HAP-1 (cell line): Measurements from ENCODE around the gene ZFPM1.

Experiments
- DNase-seq, 2 experiments: peaks; one replicate each; pipeline ENCODE4 v3.0.0-alpha.2; 2016 to 2020; ENCODE audit warnings: low spot score in 2 of 2
- H3K27me3 ChIP-seq: fragments of 250-450 bp; sonication (Bioruptor Pico); 2 replicates; pipeline ENCODE4 v1.5.1; 2020; ENCODE audit warnings: low read depth, mild to moderate bottlenecking, moderate library complexity
- H3K36me3 ChIP-seq: fragments of 250-450 bp; sonication (Bioruptor Pico); replicated peaks from 2 replicates; pipeline ENCODE4 v1.5.1; 2020; ENCODE audit warnings: mild to moderate bottlenecking
- H3K4me1 ChIP-seq: fragments of 250-450 bp; sonication (Bioruptor Pico); 2 replicates; pipeline ENCODE4 v1.5.1; 2020; ENCODE audit warnings: mild to moderate bottlenecking
- H3K4me3 ChIP-seq: fragments of 250-450 bp; sonication (Bioruptor Pico); 2 replicates; pipeline ENCODE4 v1.5.1; 2020; ENCODE audit warnings: mild to moderate bottlenecking, moderate library complexity
- H3K9me3 ChIP-seq: fragments of 250-450 bp; sonication (Bioruptor Pico); 2 replicates; pipeline ENCODE4 v1.5.1; 2020; ENCODE audit warnings: mild to moderate bottlenecking, moderate library complexity
- in situ Hi-C: fragments of 300-500 bp; cut with MboI; formaldehyde crosslinking; loops from 3 replicates; pipeline ENCODE4 v1.14.3; 2020; ENCODE audit warnings: low sequenced_read_pairs, inconsistent platforms, mixed read lengths

The ZFPM1 gene

GRCh38 chr16:88507231-88507743 lies 54.2 kb downstream of the ZFPM1 start:
- Histone ChIP-seq H3K9me3 (no peaks in the 10 kb centered on the region), H3K27me3 (no peaks in the 10 kb centered on the region), H3K4me1 (no peaks in the 10 kb centered on the region), H3K4me3 (no peak overlapping the region), H3K36me3 (no peaks in the 10 kb centered on the region)
- DNase-seq: no peak
- in situ Hi-C loops: no loop called here

DNA sequence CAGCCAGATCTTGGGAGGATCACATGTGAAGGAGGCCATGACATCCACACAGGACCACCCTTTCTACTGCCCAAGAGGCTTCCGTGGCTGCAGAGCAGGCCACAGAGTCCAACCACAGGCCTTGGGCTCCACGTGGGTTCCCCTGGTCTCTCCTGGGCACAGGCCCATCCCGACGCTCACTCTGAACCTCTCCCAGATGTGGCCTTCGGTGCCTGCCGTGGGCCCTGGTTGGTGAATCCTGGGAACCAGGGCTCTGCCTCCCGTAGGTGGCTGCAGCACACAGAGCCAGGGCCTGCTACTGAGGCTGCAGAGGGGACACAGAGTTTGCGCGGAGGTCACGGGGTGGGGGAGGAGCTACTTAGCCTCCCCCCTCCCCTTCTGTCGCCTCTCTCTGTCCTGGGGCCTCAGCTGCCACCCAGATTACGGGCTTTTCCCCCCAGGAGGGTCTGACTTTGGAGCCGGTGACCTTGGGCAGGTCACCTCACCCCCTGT lies 55.3 kb downstream of the ZFPM1 start:
- DNase-seq: no peak

DNA sequence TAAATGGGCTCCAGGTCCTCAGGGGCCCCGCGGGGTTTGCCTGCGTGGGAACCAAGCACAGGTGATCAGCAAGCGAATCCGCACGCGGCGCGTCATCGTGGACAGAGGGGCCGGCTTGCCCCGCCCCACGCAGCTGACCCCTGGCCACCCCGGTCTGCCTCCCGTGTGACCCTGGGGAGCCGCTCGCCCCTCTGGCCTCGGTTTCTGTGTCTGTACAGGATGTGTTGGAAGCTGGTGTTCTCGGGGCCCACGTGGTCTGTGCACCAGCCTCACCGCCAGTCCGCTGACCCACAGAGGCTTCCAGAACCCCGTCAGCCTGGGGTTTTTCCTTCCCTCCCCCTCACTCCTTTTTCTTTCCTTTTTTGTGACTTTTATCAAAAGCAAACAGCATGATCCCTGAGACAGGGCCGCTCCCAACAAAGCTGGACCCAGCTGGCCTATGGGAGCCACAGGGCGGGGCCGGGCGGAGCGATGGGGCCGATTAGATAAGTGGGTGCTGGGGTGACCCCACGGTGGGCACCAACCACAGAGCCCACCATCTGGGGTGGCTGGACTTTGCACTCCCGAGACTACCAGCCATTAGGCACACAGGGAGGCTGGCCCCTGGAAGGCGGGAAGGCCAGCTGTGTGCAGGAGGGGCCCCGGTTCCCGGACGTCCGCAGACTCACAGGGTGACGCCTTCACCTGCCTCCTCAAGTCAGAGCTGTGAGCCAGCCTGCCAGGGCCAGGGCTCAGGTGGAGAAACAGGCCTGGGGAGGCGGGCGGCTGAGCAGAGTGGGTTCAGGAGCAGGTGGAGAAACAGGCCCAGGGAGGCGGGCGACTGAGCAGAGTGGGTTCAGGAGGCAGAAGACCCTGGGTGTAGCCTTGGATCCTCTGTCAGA lies 56.0 kb downstream of the ZFPM1 start:
- in situ Hi-C loops: no loop called here
- Histone ChIP-seq H3K27me3 (no peaks in the 10 kb centered on the region), H3K36me3 (no peaks in the 10 kb centered on the region), H3K4me3 (no peak overlapping the region), H3K9me3 (no peaks in the 10 kb centered on the region), H3K4me1 (no peaks in the 10 kb centered on the region)
- DNase-seq: no peak

More for the DNA sequence above, 55.3 kb downstream of the ZFPM1 start:
- no peaks in the 10 kb centered on the region for H3K4me1 ChIP-seq
- no peaks in the 10 kb centered on the region for H3K36me3 ChIP-seq
- H3K4me3 ChIP-seq: no peak overlapping the region
- no peaks in the 10 kb centered on the region for H3K9me3 ChIP-seq
- no peaks in the 10 kb centered on the region for H3K27me3 ChIP-seq
- in situ Hi-C loops: no loop called here

GRCh38 chr16:88509749-88510069 lies 56.6 kb downstream of the ZFPM1 start:
- Histone ChIP-seq H3K27me3 (no peaks in the 10 kb centered on the region), H3K36me3 (no peaks in the 10 kb centered on the region), H3K4me3 (no peak overlapping the region), H3K4me1 (no peaks in the 10 kb centered on the region), H3K9me3 (no peaks in the 10 kb centered on the region)
- in situ Hi-C loops: no loop called here
- no peak for DNase-seq

- Histone ChIP-seq H3K9me3 (no peaks in the 10 kb centered on the region), H3K4me3 (no peak overlapping the region), H3K36me3 (no peaks in the 10 kb centered on the region), H3K27me3 (no peaks in the 10 kb centered on the region), H3K4me1 (no peaks in the 10 kb centered on the region)
- in situ Hi-C loops: no loop called here
- peak in 1 of 2 experiments; percentile 20 for DNase-seq
Observed at GRCh38 chr16:88510091-88510994, 57.3 kb downstream of the ZFPM1 start.

DNA sequence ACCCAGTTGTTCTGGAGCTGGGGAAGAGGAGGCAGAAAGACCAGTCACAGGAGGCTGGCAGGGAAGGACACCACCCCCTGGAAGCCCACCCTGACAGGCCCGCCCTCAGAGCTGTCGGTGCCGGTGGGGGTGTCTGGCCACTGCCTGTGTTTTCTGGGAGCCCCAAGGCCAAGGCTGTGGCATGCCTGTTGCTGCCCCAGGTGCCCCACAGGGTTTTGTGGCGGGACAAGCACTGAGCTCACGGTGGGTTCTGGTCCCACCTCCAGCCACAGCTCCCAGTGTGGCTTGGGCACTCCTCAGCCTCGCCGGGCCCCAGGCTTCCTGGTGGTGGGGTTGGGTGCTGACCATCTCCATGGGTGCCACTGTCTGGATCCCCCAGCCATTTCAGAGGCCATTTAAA lies 58.0 kb downstream of the ZFPM1 start:
- Histone ChIP-seq H3K9me3 (no peaks in the 10 kb centered on the region), H3K27me3 (no peaks in the 10 kb centered on the region), H3K4me3 (no peak overlapping the region), H3K4me1 (no peaks in the 10 kb centered on the region), H3K36me3 (no peaks in the 10 kb centered on the region)
- in situ Hi-C loops: no loop called here
- no peak for DNase-seq

DNA sequence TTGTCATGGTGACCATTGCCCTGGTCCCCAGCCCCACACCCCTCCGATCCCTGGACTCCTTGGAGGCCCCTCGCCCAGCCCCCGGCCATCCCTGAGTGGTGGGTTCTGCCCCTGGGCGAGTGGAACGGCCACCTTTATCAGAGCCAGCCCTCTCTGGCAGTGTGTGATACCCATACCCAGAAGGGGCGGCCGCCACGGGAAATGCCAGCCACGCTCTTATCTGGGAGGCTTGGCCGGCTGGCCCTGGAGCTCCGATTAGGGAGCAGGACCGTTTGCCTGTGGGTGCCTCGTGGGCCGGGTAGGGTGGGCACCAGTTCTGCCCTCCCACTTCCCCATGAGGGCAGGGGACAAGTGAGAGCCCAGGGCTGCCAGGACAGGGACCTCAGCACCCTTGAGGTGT lies 58.8 kb downstream of the ZFPM1 start:
- no peaks in the 10 kb centered on the region for H3K9me3 ChIP-seq
- no peaks in the 10 kb centered on the region for H3K36me3 ChIP-seq
- H3K27me3 ChIP-seq: no peaks in the 10 kb centered on the region
- in situ Hi-C loops: no loop called here
- no peak for DNase-seq
- H3K4me3 ChIP-seq: no peak overlapping the region
- no peaks in the 10 kb centered on the region for H3K4me1 ChIP-seq

- DNase-seq: no peak
Observed at GRCh38 chr16:88512728-88513696, 59.9 kb downstream of the ZFPM1 start.

GRCh38 chr16:88514070-88514469 lies 61.0 kb downstream of the ZFPM1 start:
- Histone ChIP-seq H3K36me3 (no peaks in the 10 kb centered on the region), H3K4me3 (no peak overlapping the region), H3K9me3 (no peaks in the 10 kb centered on the region), H3K4me1 (no peaks in the 10 kb centered on the region), H3K27me3 (no peaks in the 10 kb centered on the region)
- in situ Hi-C loops: no loop called here
- no peak for DNase-seq

More at GRCh38 chr16:88512728-88513696, 59.9 kb downstream of the ZFPM1 start:
- H3K36me3 ChIP-seq: no peaks in the 10 kb centered on the region
- H3K4me1 ChIP-seq: no peaks in the 10 kb centered on the region
- in situ Hi-C loops: no loop called here
- no peaks in the 10 kb centered on the region for H3K27me3 ChIP-seq
- no peaks in the 10 kb centered on the region for H3K9me3 ChIP-seq
- no peak overlapping the region for H3K4me3 ChIP-seq

DNA sequence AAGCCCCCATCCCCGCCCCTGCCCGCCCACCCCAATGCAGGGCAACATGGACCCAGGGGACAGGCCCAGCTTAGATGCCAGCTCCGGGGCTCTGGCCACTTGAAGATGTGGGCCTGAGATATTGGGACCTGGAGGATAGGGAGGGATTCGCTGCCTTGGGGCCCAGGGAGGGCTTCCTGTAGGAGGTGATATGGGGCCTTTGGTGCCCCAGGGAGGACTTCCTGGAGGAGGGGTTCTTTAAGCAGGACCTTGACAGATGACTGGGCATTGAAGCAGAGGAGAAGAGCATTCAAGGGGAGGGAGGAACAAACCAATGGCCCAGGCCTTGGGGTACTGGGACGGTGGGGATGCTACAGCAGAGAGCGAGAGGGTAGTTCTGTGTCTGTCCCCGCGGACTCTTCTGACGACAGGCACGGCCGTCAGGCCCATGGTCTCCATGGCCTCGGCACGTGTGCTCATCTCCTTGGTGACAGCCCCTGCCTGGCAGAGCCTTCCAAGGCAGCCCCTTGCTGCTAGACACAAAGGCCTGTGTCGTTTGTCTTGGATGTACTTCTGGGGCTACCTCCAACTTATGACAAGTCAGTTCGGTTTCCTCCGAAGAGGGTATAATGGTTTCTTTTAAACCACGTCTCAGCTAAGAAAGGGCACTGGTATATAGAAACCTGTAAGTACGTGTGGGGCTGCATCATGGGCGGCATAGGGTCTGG lies 61.6 kb downstream of the ZFPM1 start:
- Histone ChIP-seq H3K4me1 (no peaks in the 10 kb centered on the region), H3K9me3 (no peaks in the 10 kb centered on the region), H3K36me3 (no peaks in the 10 kb centered on the region), H3K4me3 (no peak overlapping the region), H3K27me3 (no peaks in the 10 kb centered on the region)
- in situ Hi-C loops: no loop called here
- no peak for DNase-seq

DNA sequence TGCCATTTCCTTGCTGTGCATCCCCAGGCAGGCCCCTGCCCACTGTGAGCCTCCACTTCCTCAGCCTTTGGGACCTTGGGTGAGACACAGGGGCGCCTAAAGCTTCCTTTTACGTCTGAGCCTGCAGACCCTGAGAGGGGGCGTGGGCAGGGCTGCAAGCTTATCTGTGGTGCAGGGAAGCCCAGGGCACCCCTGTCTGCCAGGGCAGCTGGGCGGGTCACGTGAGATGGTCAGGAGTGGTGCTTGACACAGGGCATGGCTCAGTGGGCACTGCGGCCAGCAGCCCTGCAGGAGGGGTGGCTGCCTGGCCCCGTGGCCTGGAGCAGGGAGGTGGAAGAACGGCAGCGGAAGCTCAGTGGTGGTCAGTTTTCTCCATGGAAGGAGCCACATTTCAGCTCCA lies 62.3 kb downstream of the ZFPM1 start:
- Histone ChIP-seq H3K36me3 (no peaks in the 10 kb centered on the region), H3K4me3 (no peak overlapping the region), H3K4me1 (no peaks in the 10 kb centered on the region), H3K9me3 (no peaks in the 10 kb centered on the region), H3K27me3 (no peaks in the 10 kb centered on the region)
- in situ Hi-C loops: no loop called here
- DNase-seq: no peak

- no peak for DNase-seq
- no peaks in the 10 kb centered on the region for H3K9me3 ChIP-seq
- in situ Hi-C loops: no loop called here
- H3K27me3 ChIP-seq: no peaks in the 10 kb centered on the region
- no peak overlapping the region for H3K4me3 ChIP-seq
- H3K36me3 ChIP-seq: no peaks in the 10 kb centered on the region
- no peaks in the 10 kb centered on the region for H3K4me1 ChIP-seq
Observed at GRCh38 chr16:88515925-88516594, 63.0 kb downstream of the ZFPM1 start.
